Measurements from ENCODE around the gene PCYT1A.

The PCYT1A gene

DNA sequence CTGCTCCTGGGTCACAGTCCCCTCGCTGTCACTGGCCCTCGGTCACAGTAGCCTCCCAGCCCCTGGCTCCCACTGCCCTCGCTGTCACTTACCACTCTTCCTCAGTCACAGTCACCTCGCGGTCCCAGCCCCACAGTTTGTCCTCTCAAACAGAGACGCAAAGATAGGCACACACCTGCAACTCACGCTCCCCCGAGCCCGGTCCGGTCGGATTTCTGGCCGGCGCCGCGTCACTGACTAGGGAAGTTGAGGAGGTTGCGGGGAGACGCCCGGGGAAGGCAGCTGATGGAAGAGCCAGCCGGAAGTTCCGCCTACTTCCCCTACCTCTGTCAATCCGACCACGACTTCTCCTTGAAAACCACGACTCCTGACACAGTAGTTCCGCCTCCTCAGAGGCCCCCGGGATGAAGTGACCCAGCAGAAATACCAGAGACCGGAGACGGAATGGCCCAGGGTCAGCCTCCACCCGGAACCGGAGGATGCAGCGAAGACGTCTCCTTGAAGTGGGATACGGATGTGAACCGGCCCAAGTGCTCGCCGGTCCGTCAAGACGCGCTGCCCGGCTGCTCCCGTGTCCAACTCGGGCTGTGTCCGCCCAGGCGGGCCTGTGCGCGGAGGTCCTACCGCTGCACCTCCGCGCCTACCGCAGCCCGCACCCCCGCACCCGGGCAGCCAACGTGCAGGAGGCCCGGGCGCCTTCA lies at the start of gene PCYT1A:
Gene PCYT1A, minus strand, starts transcription at position 287 of the 701 bp plus-strand sequence. CDS start 17,195 bp downstream, outside the sequence.
- TF ChIP-seq, protein P1, sequence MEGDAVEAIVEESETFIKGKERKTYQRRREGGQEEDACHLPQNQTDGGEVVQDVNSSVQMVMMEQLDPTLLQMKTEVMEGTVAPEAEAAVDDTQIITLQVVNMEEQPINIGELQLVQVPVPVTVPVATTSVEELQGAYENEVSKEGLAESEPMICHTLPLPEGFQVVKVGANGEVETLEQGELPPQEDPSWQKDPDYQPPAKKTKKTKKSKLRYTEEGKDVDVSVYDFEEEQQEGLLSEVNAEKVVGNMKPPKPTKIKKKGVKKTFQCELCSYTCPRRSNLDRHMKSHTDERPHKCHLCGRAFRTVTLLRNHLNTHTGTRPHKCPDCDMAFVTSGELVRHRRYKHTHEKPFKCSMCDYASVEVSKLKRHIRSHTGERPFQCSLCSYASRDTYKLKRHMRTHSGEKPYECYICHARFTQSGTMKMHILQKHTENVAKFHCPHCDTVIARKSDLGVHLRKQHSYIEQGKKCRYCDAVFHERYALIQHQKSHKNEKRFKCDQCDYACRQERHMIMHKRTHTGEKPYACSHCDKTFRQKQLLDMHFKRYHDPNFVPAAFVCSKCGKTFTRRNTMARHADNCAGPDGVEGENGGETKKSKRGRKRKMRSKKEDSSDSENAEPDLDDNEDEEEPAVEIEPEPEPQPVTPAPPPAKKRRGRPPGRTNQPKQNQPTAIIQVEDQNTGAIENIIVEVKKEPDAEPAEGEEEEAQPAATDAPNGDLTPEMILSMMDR (IDR thresholded peaks at IDR 0.05) = no peak
- peak within 1 kb of the TSS; percentile 47 for H3K9ac ChIP-seq
- H3K4me3 ChIP-seq (ENCODE audit: low read depth, low read length) = peak within 1 kb of the TSS; percentile 100
- H3K27me3 ChIP-seq (ENCODE audit: control insufficient read depth, insufficient read depth, low read length) = no peaks in the 10 kb centered on the region
- peak within 1 kb of the TSS; percentile 91 for H2AFZ ChIP-seq
- peaks cover 21% of the 10 kb centered on the region for H3K79me2 ChIP-seq
- peak within 1 kb of the TSS; percentile 79 for H3K4me2 ChIP-seq (ENCODE audit: low read length)
- no peaks in the 10 kb centered on the region for H3K9me3 ChIP-seq (ENCODE audit: control insufficient read depth, low read length)
- H3K4me1 ChIP-seq = peaks cover 2% of the 10 kb centered on the region
- H3K36me3 ChIP-seq (ENCODE audit: control insufficient read depth, insufficient read depth, low read length) = no peaks in the 10 kb centered on the region
- peak within 1 kb of the TSS; percentile 90 for H3K27ac ChIP-seq

DNA sequence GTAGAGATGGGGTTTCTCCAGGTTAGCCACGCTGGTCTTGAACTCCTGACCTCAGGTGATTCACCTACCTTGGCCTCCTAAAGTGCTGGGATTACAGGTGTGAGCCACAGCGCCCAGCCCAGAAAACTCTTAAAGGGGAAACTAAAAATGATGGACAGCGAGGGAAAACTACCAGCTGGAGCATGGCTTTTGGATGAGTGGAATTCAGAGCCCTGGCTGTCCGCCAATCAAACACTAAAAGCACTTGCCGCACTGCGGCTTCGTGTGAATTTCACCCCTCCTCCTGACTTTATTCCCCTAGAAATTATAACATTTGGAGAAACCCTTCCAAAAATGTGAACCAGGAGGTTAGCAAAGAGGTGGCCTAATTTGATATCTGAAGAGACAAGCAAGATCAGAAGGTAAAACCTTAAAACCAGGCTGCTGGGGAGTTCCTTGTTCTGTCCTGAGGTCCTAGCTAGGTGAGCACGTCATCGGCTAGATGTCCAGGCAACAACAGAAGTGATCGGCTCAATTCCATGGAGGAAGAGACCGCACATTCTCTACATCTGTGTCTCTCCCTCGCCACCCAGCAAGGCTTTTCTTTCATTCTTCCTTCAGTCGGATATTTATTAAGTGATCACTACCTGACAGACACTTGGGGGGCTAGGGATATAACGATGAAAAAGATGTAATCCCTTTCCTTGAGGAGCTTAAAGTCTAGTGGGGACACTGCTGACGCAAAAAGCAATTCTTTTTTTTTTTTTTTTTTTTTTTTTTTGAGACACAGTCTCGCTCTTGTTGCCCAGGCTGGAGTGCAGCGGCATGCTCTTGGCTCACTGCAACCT lies 49.0 kb upstream of the PCYT1A start:
- Histone ChIP-seq H3K4me2 (ENCODE audit: low read length) (no peak overlapping the region), H3K9ac (no peak overlapping the region), H3K4me1 (no peaks in the 10 kb centered on the region), H3K27ac (no peak overlapping the region), H3K27me3 (ENCODE audit: control insufficient read depth, insufficient read depth, low read length) (no peaks in the 10 kb centered on the region), H3K79me2 (no peaks in the 10 kb centered on the region), H2AFZ (no peak overlapping the region), H3K36me3 (ENCODE audit: control insufficient read depth, insufficient read depth, low read length) (no peaks in the 10 kb centered on the region), H3K4me3 (ENCODE audit: low read depth, low read length) (no peak overlapping the region), H3K9me3 (ENCODE audit: control insufficient read depth, low read length) (no peaks in the 10 kb centered on the region)
- TF ChIP-seq, protein P1 (IDR thresholded peaks at IDR 0.05) = no peak

DNA sequence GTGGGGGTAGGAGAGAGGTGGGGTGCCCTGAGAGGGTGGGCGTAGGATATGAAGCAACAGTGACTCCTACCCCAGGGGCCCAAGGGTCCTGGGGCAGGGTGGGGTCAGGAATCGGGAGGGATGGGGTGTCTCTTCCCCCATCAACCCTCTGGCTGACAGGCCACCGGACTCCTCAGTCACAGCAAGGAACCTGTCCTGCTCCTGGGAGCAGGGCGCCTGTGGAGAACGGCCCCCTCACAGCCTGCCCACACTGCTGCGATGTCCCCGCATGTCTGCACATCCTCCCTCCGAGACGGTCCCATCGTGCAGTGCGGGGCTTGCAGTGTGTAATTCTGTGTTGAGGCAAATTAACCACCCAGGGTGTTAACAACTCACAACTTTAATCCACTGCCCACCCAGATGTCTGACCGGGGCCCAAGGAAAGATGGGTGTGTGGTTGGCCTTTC lies 48.0 kb upstream of the PCYT1A start:
- TF ChIP-seq, protein P1 (IDR thresholded peaks at IDR 0.05) = no peak
- no peak overlapping the region for H3K4me3 ChIP-seq (ENCODE audit: low read depth, low read length)
- H3K36me3 ChIP-seq (ENCODE audit: control insufficient read depth, insufficient read depth, low read length) = no peaks in the 10 kb centered on the region
- no peaks in the 10 kb centered on the region for H3K4me1 ChIP-seq
- H3K27me3 ChIP-seq (ENCODE audit: control insufficient read depth, insufficient read depth, low read length) = no peaks in the 10 kb centered on the region
- no peak overlapping the region for H3K4me2 ChIP-seq (ENCODE audit: low read length)
- H3K79me2 ChIP-seq = no peaks in the 10 kb centered on the region
- H3K9me3 ChIP-seq (ENCODE audit: control insufficient read depth, low read length) = no peaks in the 10 kb centered on the region
- no peak overlapping the region for H3K9ac ChIP-seq
- no peak overlapping the region for H2AFZ ChIP-seq
- H3K27ac ChIP-seq = no peak overlapping the region

DNA sequence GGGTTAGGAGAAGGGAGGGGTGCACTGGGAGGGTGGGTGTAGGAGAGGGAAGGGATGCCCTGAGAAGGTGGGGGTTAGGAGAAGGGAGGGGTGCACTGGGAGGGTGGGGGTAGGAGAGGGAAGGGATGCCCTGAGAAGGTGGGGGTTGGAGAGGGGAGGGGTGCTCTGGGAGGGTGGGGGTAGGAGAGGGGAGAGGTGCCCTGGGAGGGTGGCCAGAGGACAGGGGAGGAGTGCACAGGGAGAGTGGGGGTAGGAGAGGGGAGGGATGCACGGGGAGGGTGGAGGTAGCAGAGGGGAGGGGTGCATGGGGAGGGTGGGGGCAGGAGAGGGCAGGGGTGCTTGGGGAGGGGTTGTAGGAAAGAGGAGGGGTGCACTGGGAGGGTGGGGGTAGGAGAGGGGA lies 47.5 kb upstream of the PCYT1A start:
- Histone ChIP-seq H3K79me2 (no peaks in the 10 kb centered on the region), H3K4me2 (ENCODE audit: low read length) (no peak overlapping the region), H3K36me3 (ENCODE audit: control insufficient read depth, insufficient read depth, low read length) (no peaks in the 10 kb centered on the region), H3K9me3 (ENCODE audit: control insufficient read depth, low read length) (no peaks in the 10 kb centered on the region), H3K27ac (no peak overlapping the region), H3K4me1 (no peaks in the 10 kb centered on the region), H3K9ac (no peak overlapping the region), H3K4me3 (ENCODE audit: low read depth, low read length) (no peak overlapping the region), H3K27me3 (ENCODE audit: control insufficient read depth, insufficient read depth, low read length) (no peaks in the 10 kb centered on the region), H2AFZ (no peak overlapping the region)
- TF ChIP-seq, protein P1 (IDR thresholded peaks at IDR 0.05) = no peak

Data from parathyroid adenoma (tissue), 2 donors.